Mesodermal cell (in vitro differentiated cells): ENCODE results near the gene SMIM8.

ENCODE experiments used
- H3K27ac ChIP-seq: 2 replicates; pipeline ENCODE4 v1.7.0; 2013; ENCODE audit warnings: mild to moderate bottlenecking, low read depth, low read length, moderate library complexity; ENCODE audit not compliant: severe bottlenecking
- H3K36me3 ChIP-seq: 2 replicates; pipeline ENCODE4 v1.7.1; 2013; ENCODE audit warnings: mild to moderate bottlenecking, low read length, moderate library complexity; ENCODE audit not compliant: control insufficient read depth, insufficient read depth
- H3K4me1 ChIP-seq: one replicate; pipeline ENCODE4 v1.7.1; 2013; ENCODE audit warnings: mild to moderate bottlenecking, low read length; ENCODE audit not compliant: insufficient read depth, control insufficient read depth, poor library complexity, severe bottlenecking
- H3K4me3 ChIP-seq: 2 replicates; pipeline ENCODE4 v1.7.0; 2013; ENCODE audit warnings: low read length, control low read depth, mild to moderate bottlenecking; ENCODE audit not compliant: insufficient read depth, poor library complexity, severe bottlenecking; ENCODE audit errors: extremely low read depth
- H3K9me3 ChIP-seq: 2 replicates; pipeline ENCODE4 v1.7.1; 2013; ENCODE audit warnings: mild to moderate bottlenecking, low read length, moderate library complexity; ENCODE audit not compliant: control insufficient read depth
- WGBS, 2 experiments: methylation state at CpG; one replicate each; pipeline ENCODE4 v1.1.5; 2013; ENCODE audit warnings: missing lambda C conversion rate in 2 of 2; ENCODE audit not compliant: insufficient coverage in 2 of 2; 5-methylcytosine and 5-hydroxymethylcytosine counted together

The SMIM8 gene

GRCh38 chr6:87357479-87358196, 35.2 kb downstream of the SMIM8 start:
- H3K27ac ChIP-seq, result no peak overlapping the region
- H3K36me3 ChIP-seq, result no peaks in the 10 kb centered on the region
- WGBS, 2 experiments, result no CpG with 5 or more reads among the region's 3 CpGs
- no peaks in the 10 kb centered on the region for H3K9me3 ChIP-seq
- no peaks in the 10 kb centered on the region for H3K4me1 ChIP-seq
- H3K4me3 ChIP-seq, result no peak overlapping the region

GRCh38 chr6:87364602-87365252, 42.3 kb downstream of the SMIM8 start:
- H3K4me1 ChIP-seq, result no peaks in the 10 kb centered on the region
- H3K4me3 ChIP-seq, result no peak overlapping the region
- H3K27ac ChIP-seq, result no peak overlapping the region
- WGBS, 2 experiments, result 96 to 100% methylated on average over 1 to 2 of the region's 5 CpGs
- H3K9me3 ChIP-seq, result peaks cover 20% of the 10 kb centered on the region
- H3K36me3 ChIP-seq, result peaks cover 5% of the 10 kb centered on the region

GRCh38 chr6:87366072-87366827, 43.9 kb downstream of the SMIM8 start:
- no peak overlapping the region for H3K4me3 ChIP-seq
- peaks cover 20% of the 10 kb centered on the region for H3K9me3 ChIP-seq
- H3K4me1 ChIP-seq, result no peaks in the 10 kb centered on the region
- H3K36me3 ChIP-seq, result peaks cover 5% of the 10 kb centered on the region
- 83% methylated on average over 2 of the region's 4 CpGs for WGBS, 2 experiments
- H3K27ac ChIP-seq, result no peak overlapping the region

- Histone ChIP-seq H3K36me3 (peaks cover 5% of the 10 kb centered on the region), H3K9me3 (peaks cover 20% of the 10 kb centered on the region), H3K27ac (no peak overlapping the region), H3K4me3 (no peak overlapping the region), H3K4me1 (no peaks in the 10 kb centered on the region)
- no CpG with 5 or more reads among the region's 3 CpGs for WGBS, 2 experiments
Observed at GRCh38 chr6:87366899-87367298, 44.5 kb downstream of the SMIM8 start.

GRCh38 chr6:87373377-87373776, 51.0 kb downstream of the SMIM8 start:
- H3K4me1 ChIP-seq, result no peaks in the 10 kb centered on the region
- H3K9me3 ChIP-seq, result peaks cover 7% of the 10 kb centered on the region
- H3K4me3 ChIP-seq, result no peak overlapping the region
- no peak overlapping the region for H3K27ac ChIP-seq
- 100% methylated on average over 1 of the region's 2 CpGs; no CpG with 5 or more reads in 1 of the 2 experiments for WGBS, 2 experiments
- H3K36me3 ChIP-seq, result no peaks in the 10 kb centered on the region

- Histone ChIP-seq H3K4me3 (no peak overlapping the region), H3K9me3 (no peaks in the 10 kb centered on the region), H3K36me3 (no peaks in the 10 kb centered on the region), H3K27ac (no peak overlapping the region), H3K4me1 (no peaks in the 10 kb centered on the region)
- WGBS, 2 experiments, result 100% methylated on average over 1 of the region's 2 CpGs
Observed at GRCh38 chr6:87375315-87375714, 52.9 kb downstream of the SMIM8 start.

GRCh38 chr6:87376643-87377042, 54.3 kb downstream of the SMIM8 start:
- 100% methylated on average over 1 of the region's 2 CpGs; no CpG with 5 or more reads in 1 of the 2 experiments for WGBS, 2 experiments
- Histone ChIP-seq H3K27ac (no peak overlapping the region), H3K36me3 (no peaks in the 10 kb centered on the region), H3K9me3 (no peaks in the 10 kb centered on the region), H3K4me1 (no peaks in the 10 kb centered on the region), H3K4me3 (no peak overlapping the region)

GRCh38 chr6:87378947-87379346, 56.6 kb downstream of the SMIM8 start:
- WGBS, 2 experiments, result 90 to 100% methylated on average over 2 to 3 of the region's 4 CpGs
- H3K9me3 ChIP-seq, result no peaks in the 10 kb centered on the region

GRCh38 chr6:87382861-87383260, 60.5 kb downstream of the SMIM8 start:
- H3K27ac ChIP-seq, result no peak overlapping the region
- H3K9me3 ChIP-seq, result no peaks in the 10 kb centered on the region
- no peak overlapping the region for H3K4me3 ChIP-seq
- no peaks in the 10 kb centered on the region for H3K36me3 ChIP-seq
- 91 to 95% methylated on average over 4 of the region's 5 CpGs for WGBS, 2 experiments
- H3K4me1 ChIP-seq, result no peaks in the 10 kb centered on the region

More at GRCh38 chr6:87378947-87379346, 56.6 kb downstream of the SMIM8 start:
- Histone ChIP-seq H3K27ac (no peak overlapping the region), H3K4me1 (no peaks in the 10 kb centered on the region), H3K36me3 (no peaks in the 10 kb centered on the region), H3K4me3 (no peak overlapping the region)

GRCh38 chr6:87384038-87384437, 61.6 kb downstream of the SMIM8 start:
- H3K9me3 ChIP-seq, result no peaks in the 10 kb centered on the region
- H3K4me3 ChIP-seq, result no peak overlapping the region
- no peaks in the 10 kb centered on the region for H3K36me3 ChIP-seq
- no peak overlapping the region for H3K27ac ChIP-seq
- no peaks in the 10 kb centered on the region for H3K4me1 ChIP-seq
- 100% methylated on average over 1 of the region's 1 CpG for WGBS, 2 experiments
